NCI-H1092 (cell line): ENCODE results near the gene GPR89B.
"Not testable (repeated sequence)": the region's sequence is repeated elsewhere in the genome, so short reads cannot be mapped to it uniquely, and the experiment has no call there.

Experiments
- DNase-seq: peaks from one replicate; lab custom pipeline; 2025; lab: John Stamatoyannopoulos, UW

The GPR89B gene

DNA sequence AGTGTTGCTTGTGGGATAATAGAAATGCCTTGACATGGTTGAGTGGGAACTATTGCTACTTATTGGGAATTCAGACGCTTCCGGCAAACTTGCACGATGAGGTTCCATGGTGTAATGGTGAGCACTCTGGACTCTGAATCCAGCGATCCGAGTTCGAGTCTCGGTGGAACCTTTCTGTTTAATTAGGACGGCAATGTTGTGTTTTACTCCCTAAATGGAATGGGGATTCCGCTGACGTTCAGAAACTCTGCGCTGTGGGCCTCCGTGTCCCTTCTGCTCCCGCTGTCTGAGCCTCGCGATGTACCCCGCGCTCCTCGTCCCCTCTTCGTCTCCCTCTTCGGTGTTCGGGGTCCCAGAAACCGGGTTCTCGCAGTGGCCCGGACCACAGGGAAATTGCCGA, 104.5 kb downstream of the GPR89B start:
- not testable (repeated sequence) for DNase-seq

DNA sequence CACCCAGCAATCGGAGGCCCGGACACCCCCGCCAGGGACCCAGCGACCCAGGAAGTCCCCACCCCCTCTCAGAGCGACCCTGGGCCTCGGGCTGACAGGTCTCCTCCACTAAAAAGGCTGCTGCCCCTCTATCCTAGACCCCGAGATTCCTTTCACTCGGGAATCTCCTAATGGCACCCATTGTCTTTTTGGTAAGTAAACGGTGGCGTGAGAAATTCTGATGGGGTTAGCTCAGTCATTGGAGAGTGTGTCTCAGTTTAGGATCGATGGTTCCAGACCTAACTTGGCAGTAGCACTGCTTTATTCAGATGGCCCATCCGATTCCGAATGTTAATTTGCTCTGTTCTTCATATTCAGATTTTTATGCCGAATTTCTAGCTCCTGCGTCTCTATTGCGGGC, 104.9 kb downstream of the GPR89B start:
- DNase-seq, result not testable (repeated sequence)

DNA sequence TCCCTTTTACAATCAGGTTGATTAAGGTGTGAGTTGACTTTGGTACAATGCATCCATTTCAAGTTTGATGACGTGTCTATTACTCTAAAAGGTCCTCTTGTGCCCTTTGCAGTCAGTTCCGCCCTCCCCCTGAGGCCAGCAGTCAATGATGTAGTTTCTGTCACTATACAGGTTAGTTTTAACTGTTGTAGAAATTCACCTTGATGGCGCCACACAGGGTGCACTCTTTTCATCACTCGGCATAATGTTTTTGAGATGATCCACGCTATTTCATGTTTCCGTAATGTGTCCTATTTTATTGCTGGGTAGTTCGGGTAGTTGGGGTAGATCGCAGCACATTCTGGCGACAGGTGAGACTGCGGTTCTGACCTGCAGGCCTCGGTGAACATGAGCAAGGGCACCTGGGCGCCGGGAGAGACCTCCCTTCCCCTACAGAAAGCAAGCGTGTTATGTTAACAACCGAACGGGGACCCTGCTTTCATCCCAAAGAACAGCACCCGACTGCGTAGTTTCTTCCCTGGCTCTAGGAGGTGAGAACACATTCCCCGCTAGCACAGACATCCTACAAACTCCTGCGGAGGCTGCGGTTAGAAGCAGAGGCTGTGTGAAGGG, 109.7 kb downstream of the GPR89B start:
- not testable (repeated sequence) for DNase-seq

DNA sequence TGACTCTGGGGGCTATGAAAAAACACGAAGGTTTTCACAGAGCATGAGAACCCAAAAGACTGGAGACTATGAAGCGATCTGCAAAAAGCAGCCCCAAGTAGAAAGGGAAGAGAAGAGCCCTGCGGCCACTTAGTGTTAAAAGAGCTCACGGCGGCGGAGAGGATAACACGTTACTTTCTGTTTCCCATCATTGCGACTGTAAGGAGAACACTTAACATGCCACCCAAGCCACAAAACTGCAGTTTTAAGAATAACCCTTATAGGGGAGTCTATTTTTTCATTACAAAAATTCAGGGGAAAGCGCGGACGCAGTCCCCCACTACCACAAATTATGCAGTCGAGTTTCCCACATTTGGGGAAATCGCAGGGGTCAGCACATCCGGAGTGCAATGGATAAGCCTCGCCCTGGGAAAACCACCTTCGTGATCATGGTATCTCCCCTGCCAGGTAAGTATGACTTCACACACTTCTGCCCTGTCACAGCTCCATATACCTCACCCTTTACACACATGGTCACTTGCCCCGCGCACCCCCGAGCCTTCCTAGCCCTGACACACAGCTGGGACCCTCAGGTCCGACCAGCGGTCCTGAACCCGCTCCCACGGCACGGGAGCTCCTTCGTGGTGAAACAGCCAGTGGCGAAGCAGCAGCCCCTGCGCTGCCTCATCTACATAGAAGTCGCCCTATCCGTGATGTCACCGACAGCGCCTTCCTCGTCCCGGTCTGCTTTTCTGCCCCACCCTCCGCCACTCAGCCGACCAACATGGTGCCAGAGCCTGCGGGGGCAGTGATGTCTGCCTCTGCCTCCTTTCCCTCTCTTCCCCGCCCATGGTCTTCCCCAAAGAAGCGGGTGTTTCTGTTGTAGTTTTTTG, 110.5 kb downstream of the GPR89B start:
- DNase-seq, result peak; percentile 11
